Measurements from ENCODE around the gene CLDN12.

The CLDN12 gene

GRCh38 chr7:90390926-90391325 is 12.3 kb upstream of the CLDN12 start:
- TF ChIP-seq REST (IDR thresholded peaks at IDR 0.05; ENCODE audit: insufficient read depth in 1 of 2, low read depth in 2 of 2, low read length in 2 of 2) (no peak), TAF1 (IDR thresholded peaks at IDR 0.05; ENCODE audit: borderline replicate concordance, insufficient read depth, low read length) (no peak), POLR2AphosphoS5 (IDR thresholded peaks at IDR 0.05; ENCODE audit: low read depth, low read length) (no peak), SIN3A (IDR thresholded peaks at IDR 0.05; ENCODE audit: borderline replicate concordance, insufficient read depth, low read length) (no peak), FOXP2 (optimal IDR thresholded peaks at IDR 0.05; ENCODE audit: borderline replicate concordance, extremely low read depth, extremely low read length, insufficient read depth) (no peak)

GRCh38 chr7:90391488-90391887 is 11.8 kb upstream of the CLDN12 start:
- TF ChIP-seq POLR2AphosphoS5 (IDR thresholded peaks at IDR 0.05; ENCODE audit: low read depth, low read length) (no peak), TAF1 (IDR thresholded peaks at IDR 0.05; ENCODE audit: borderline replicate concordance, insufficient read depth, low read length) (no peak), SIN3A (IDR thresholded peaks at IDR 0.05; ENCODE audit: borderline replicate concordance, insufficient read depth, low read length) (no peak), REST (IDR thresholded peaks at IDR 0.05; ENCODE audit: insufficient read depth in 1 of 2, low read depth in 2 of 2, low read length in 2 of 2) (no peak), FOXP2 (optimal IDR thresholded peaks at IDR 0.05; ENCODE audit: borderline replicate concordance, extremely low read depth, extremely low read length, insufficient read depth) (no peak)

GRCh38 chr7:90396420-90396819 is 6.8 kb upstream of the CLDN12 start:
- TF ChIP-seq SIN3A (IDR thresholded peaks at IDR 0.05; ENCODE audit: borderline replicate concordance, insufficient read depth, low read length) = no peak
- TF ChIP-seq REST (IDR thresholded peaks at IDR 0.05; ENCODE audit: insufficient read depth in 1 of 2, low read depth in 2 of 2, low read length in 2 of 2) = no peak
- no peak for TF ChIP-seq TAF1 (IDR thresholded peaks at IDR 0.05; ENCODE audit: borderline replicate concordance, insufficient read depth, low read length)
- no peak for TF ChIP-seq POLR2AphosphoS5 (IDR thresholded peaks at IDR 0.05; ENCODE audit: low read depth, low read length)
- no peak for TF ChIP-seq FOXP2 (optimal IDR thresholded peaks at IDR 0.05; ENCODE audit: borderline replicate concordance, extremely low read depth, extremely low read length, insufficient read depth)

- TF ChIP-seq REST (IDR thresholded peaks at IDR 0.05; ENCODE audit: insufficient read depth in 1 of 2, low read depth in 2 of 2, low read length in 2 of 2) = no peak
Measured at GRCh38 chr7:90401989-90402388, 1.3 kb upstream of the CLDN12 start.

GRCh38 chr7:90402785-90403173 is 482 bp upstream of the CLDN12 start:
- no peak for TF ChIP-seq POLR2AphosphoS5 (IDR thresholded peaks at IDR 0.05; ENCODE audit: low read depth, low read length)
- TF ChIP-seq SIN3A (IDR thresholded peaks at IDR 0.05; ENCODE audit: borderline replicate concordance, insufficient read depth, low read length) = no peak
- no peak for TF ChIP-seq FOXP2 (optimal IDR thresholded peaks at IDR 0.05; ENCODE audit: borderline replicate concordance, extremely low read depth, extremely low read length, insufficient read depth)
- no peak for TF ChIP-seq TAF1 (IDR thresholded peaks at IDR 0.05; ENCODE audit: borderline replicate concordance, insufficient read depth, low read length)
